WTC11 (cell line): ENCODE results near the gene TOX2.

Experiments used
- JUN ChIP-seq: sonication (generic); formaldehyde crosslinking; IDR thresholded peaks from 2 replicates; pipeline ENCODE4 v1.8.0; 2023; ENCODE audit warnings: mild to moderate bottlenecking, missing genetic modification reagents
- TF ChIP-seq, protein P1 (sequence below): sonication (generic); formaldehyde crosslinking; IDR thresholded peaks from 2 replicates; pipeline ENCODE4 v1.8.0; 2022; ENCODE audit warnings: mild to moderate bottlenecking, missing genetic modification reagents

DNA sequence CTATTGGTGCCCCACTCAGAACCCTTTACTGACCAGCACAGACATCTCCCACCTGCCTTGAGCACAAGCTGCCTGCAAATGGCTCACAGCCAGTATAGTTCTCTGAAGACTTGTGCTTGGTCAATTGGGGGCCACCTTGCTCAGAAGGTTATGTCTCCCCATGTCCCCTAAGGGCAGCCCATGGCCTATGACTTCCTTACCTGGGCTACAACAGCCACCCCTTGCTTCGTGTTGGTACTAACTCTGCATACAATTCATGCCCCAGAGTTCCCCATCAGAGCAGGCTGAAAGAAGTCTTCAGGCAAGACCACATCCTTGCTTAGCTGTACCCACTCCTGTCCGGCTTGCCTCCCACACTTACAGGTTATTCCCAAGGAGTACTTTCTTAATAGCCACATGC lies 57.4 kb downstream of the TOX2 start:
- TF ChIP-seq, protein P1, sequence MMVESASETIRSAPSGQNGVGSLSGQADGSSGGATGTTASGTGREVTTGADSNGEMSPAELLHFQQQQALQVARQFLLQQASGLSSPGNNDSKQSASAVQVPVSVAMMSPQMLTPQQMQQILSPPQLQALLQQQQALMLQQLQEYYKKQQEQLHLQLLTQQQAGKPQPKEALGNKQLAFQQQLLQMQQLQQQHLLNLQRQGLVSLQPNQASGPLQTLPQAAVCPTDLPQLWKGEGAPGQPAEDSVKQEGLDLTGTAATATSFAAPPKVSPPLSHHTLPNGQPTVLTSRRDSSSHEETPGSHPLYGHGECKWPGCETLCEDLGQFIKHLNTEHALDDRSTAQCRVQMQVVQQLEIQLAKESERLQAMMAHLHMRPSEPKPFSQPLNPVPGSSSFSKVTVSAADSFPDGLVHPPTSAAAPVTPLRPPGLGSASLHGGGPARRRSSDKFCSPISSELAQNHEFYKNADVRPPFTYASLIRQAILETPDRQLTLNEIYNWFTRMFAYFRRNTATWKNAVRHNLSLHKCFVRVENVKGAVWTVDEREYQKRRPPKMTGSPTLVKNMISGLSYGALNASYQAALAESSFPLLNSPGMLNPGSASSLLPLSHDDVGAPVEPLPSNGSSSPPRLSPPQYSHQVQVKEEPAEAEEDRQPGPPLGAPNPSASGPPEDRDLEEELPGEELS (CRISPR knock-in tag), result no peak
- TF ChIP-seq JUN (CRISPR knock-in tag), result no peak
